Measurements from ENCODE around the gene BEND3. TPM values are rescaled to one million over a fixed set of nuclear protein-coding genes. Genes with fewer than 3 reads are reported as not detected.

The BEND3 gene
- total and polyA plus RNA-seq, 10 of the 15 experiments (the other 5 are each of a cell fraction or from before 2014, with no cell fraction given), result 1.1 to 9.0 (median 3.6) TPM

GRCh38 chr6:107122748-107123147 lies 7.4 kb upstream of the BEND3 start:
- Histone ChIP-seq H3K9me3 (replicated peaks; ENCODE audit: control insufficient read depth, insufficient read depth, low read length) (no peaks in the 10 kb centered on the region), H3K4me1 (ENCODE audit: control insufficient read depth, insufficient read depth, low read length) (peaks cover 5% of the 10 kb centered on the region), H3K27me3 (replicated peaks in 1 of 2; ENCODE audit: control insufficient read depth in 2 of 2, insufficient read depth in 2 of 2, low read length in 1 of 2) (no peaks in the 10 kb centered on the region), H3K4me2 (ENCODE audit: control insufficient read depth, insufficient read depth) (no peak overlapping the region), H3K9ac (ENCODE audit: control insufficient read depth, insufficient read depth, low read length) (no peak overlapping the region), H2AFZ (ENCODE audit: control insufficient read depth, low read depth, low read length) (no peak overlapping the region), H3K4me3 (no peak overlapping the region), H4K20me1 (ENCODE audit: control insufficient read depth, insufficient read depth) (no peaks in the 10 kb centered on the region), H3K36me3 (ENCODE audit: control insufficient read depth in 2 of 2, insufficient read depth in 2 of 2, low read length in 1 of 2) (no peaks in the 10 kb centered on the region), H3K27ac (ENCODE audit: control insufficient read depth, insufficient read depth) (no peak overlapping the region), H3K79me2 (ENCODE audit: control insufficient read depth, insufficient read depth, low read length) (no peaks in the 10 kb centered on the region)
- FAIRE-seq (no peak), DNase-seq (ENCODE audit: low read depth, low spot score) (no peak), ATAC-seq (no peak)
- peak; percentile 32; the same call in 1 of the 2 replicates for TF ChIP-seq SPI1 (IDR thresholded peaks at IDR 0.05; ENCODE audit: borderline replicate concordance, insufficient read depth, low read depth, low read length)
- no peak for TF ChIP-seq POLR2AphosphoS5 (IDR thresholded peaks at IDR 0.05; ENCODE audit: low read length)
- RAD21 ChIA-PET (ENCODE audit: unreplicated experiment), result no interaction called here
- CTCF ChIA-PET, result interaction anchor here (1.5 kb wide), 1 partner anchor 8 kb away, joined by 3 read pairs; no protein-coding TSS in a partner anchor
- in situ Hi-C loops (cut with MboI) (no loop called here), intact Hi-C loops (cut with micrococcal nuclease; ENCODE audit: unreplicated experiment) (no loop called here)
- POLR2A ChIA-PET, result no interaction called here
- SMC1A ChIA-PET (ENCODE audit: uncharacterized antibody, unreplicated experiment), result interaction anchor here (0.5 to 0.7 kb wide), 2 partner anchors 38 to 94 kb away, joined by 3 read pairs; no protein-coding TSS in a partner anchor
- WGBS (ENCODE audit: insufficient coverage, insufficient replicate concordance, low lambda C conversion rate, missing lambda C conversion rate), result 40% methylated on average over 4 of the region's 4 CpGs
- BruUV-seq (replicated peaks), result no TSS peak

DNA sequence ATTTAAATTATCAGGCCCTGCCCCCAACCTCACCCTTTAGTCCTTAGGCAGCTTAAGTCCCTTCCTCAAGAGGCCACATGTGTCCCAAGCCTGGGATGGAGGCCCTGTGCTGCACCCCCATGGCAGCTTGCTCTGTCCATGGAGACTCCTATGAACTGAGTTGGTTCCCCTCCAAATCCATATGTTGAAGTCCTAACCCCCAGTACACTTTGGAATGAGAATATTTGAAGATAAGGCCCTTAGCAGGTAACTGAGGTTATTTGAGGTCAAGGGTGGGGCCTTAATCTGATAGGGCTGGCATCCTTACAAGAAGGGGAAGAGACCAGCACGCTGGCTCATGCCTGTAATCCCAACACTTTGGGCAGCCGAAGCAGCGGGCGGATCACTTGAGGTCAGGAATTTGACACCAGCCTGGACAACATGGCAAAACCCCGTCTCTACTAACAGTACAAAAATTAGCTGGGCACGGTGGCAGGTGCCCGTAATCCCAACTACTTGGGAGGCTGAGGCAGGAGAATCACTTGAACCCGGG lies 6.7 kb upstream of the BEND3 start:
- ChIA-PET POLR2A (no interaction called here), SMC1A (ENCODE audit: uncharacterized antibody, unreplicated experiment) (no interaction called here), RAD21 (ENCODE audit: unreplicated experiment) (no interaction called here), CTCF (interaction anchor here (1.5 kb wide), 1 partner anchor 9 kb away, joined by 3 read pairs; no protein-coding TSS in a partner anchor)
- no peaks in the 10 kb centered on the region for H3K36me3 ChIP-seq (ENCODE audit: control insufficient read depth in 2 of 2, insufficient read depth in 2 of 2, low read length in 1 of 2)
- DNase-seq (ENCODE audit: low read depth, low spot score) (no peak), ATAC-seq (no peak), FAIRE-seq (no peak)
- intact Hi-C loops (cut with micrococcal nuclease; ENCODE audit: unreplicated experiment), result no loop called here
- H3K4me2 ChIP-seq (ENCODE audit: control insufficient read depth, insufficient read depth), result no peak overlapping the region
- H3K79me2 ChIP-seq (ENCODE audit: control insufficient read depth, insufficient read depth, low read length), result no peaks in the 10 kb centered on the region
- no TSS peak for BruUV-seq (replicated peaks)
- no peaks in the 10 kb centered on the region for H3K9me3 ChIP-seq (replicated peaks; ENCODE audit: control insufficient read depth, insufficient read depth, low read length)
- no peak overlapping the region for H3K9ac ChIP-seq (ENCODE audit: control insufficient read depth, insufficient read depth, low read length)
- in situ Hi-C loops (cut with MboI), result no loop called here
- H3K27me3 ChIP-seq (replicated peaks in 1 of 2; ENCODE audit: control insufficient read depth in 2 of 2, insufficient read depth in 2 of 2, low read length in 1 of 2), result no peaks in the 10 kb centered on the region
- no peaks in the 10 kb centered on the region for H4K20me1 ChIP-seq (ENCODE audit: control insufficient read depth, insufficient read depth)
- no peak overlapping the region for H3K27ac ChIP-seq (ENCODE audit: control insufficient read depth, insufficient read depth)
- 94% methylated on average over 6 of the region's 8 CpGs for WGBS (ENCODE audit: insufficient coverage, insufficient replicate concordance, low lambda C conversion rate, missing lambda C conversion rate)
- no peak overlapping the region for H3K4me3 ChIP-seq
- peaks cover 5% of the 10 kb centered on the region for H3K4me1 ChIP-seq (ENCODE audit: control insufficient read depth, insufficient read depth, low read length)
- H2AFZ ChIP-seq (ENCODE audit: control insufficient read depth, low read depth, low read length), result no peak overlapping the region
- TF ChIP-seq NR2F1 (conservative IDR thresholded peaks at IDR 0.05) (no peak), CBFB (IDR thresholded peaks at IDR 0.05; ENCODE audit: low read depth) (no peak), FOXM1 (IDR thresholded peaks at IDR 0.05; ENCODE audit: low read depth, low read length) (no peak), SMAD1 (IDR thresholded peaks at IDR 0.05; ENCODE audit: low read depth, partially characterized antibody) (no peak), KDM1A (IDR thresholded peaks at IDR 0.05; ENCODE audit: borderline replicate concordance) (no peak), NR2C2 (IDR thresholded peaks at IDR 0.05; ENCODE audit: borderline replicate concordance, control insufficient read depth, insufficient read length, low read depth) (no peak), MXI1 (IDR thresholded peaks at IDR 0.05; ENCODE audit: low read depth, low read length) (no peak), IRF4 (IDR thresholded peaks at IDR 0.05; ENCODE audit: low read depth, low read length) (no peak)
- TF ChIP-seq, protein P1, sequence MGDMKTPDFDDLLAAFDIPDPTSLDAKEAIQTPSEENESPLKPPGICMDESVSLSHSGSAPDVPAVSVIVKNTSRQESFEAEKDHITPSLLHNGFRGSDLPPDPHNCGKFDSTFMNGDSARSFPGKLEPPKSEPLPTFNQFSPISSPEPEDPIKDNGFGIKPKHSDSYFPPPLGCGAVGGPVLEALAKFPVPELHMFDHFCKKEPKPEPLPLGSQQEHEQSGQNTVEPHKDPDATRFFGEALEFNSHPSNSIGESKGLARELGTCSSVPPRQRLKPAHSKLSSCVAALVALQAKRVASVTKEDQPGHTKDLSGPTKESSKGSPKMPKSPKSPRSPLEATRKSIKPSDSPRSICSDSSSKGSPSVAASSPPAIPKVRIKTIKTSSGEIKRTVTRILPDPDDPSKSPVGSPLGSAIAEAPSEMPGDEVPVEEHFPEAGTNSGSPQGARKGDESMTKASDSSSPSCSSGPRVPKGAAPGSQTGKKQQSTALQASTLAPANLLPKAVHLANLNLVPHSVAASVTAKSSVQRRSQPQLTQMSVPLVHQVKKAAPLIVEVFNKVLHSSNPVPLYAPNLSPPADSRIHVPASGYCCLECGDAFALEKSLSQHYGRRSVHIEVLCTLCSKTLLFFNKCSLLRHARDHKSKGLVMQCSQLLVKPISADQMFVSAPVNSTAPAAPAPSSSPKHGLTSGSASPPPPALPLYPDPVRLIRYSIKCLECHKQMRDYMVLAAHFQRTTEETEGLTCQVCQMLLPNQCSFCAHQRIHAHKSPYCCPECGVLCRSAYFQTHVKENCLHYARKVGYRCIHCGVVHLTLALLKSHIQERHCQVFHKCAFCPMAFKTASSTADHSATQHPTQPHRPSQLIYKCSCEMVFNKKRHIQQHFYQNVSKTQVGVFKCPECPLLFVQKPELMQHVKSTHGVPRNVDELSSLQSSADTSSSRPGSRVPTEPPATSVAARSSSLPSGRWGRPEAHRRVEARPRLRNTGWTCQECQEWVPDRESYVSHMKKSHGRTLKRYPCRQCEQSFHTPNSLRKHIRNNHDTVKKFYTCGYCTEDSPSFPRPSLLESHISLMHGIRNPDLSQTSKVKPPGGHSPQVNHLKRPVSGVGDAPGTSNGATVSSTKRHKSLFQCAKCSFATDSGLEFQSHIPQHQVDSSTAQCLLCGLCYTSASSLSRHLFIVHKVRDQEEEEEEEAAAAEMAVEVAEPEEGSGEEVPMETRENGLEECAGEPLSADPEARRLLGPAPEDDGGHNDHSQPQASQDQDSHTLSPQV (IDR thresholded peaks at IDR 0.05), result no peak

All from GM12878 (cell line).